Measurements from ENCODE around the gene IFIT5. TPM values are rescaled to one million over a fixed set of nuclear protein-coding genes. Genes with fewer than 3 reads are reported as not detected.
"Not testable (repeated sequence)": the region's sequence is repeated elsewhere in the genome, so short reads cannot be mapped to it uniquely, and the experiment has no call there.

IFIT5 gene
- total RNA-seq, 2 experiments from 2014 or later = 10.1 to 10.9 TPM

DNA sequence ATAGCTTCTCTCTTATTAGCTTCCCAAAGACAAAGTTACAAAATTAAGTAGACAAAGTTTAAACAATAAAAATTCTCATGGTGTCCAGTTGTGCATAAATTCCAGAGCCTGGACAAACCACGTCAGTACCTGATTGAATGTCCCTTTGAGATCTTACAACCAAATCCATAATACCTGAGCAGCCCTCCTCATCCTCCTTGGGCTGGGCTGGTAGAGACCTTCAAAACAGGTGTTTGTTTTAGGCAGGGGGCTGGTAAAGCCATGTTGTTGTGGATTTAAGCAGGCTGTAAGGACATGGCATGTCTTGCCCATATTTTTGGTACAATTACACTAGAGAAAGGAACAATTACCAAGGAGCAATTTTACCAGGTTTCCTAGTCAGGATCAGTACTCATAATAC, 2.1 kb downstream of the IFIT5 start:
- no peaks in the 10 kb centered on the region for H3K27me3 Mint-ChIP-seq
- peaks cover 23% of the 10 kb centered on the region for H3K36me3 Mint-ChIP-seq
- intact Hi-C loops (cut with micrococcal nuclease) = loop anchor here (10.0 kb wide), 1 partner anchor 422 kb away; the partner anchor contains the start of gene FAS
- no peak for DNase-seq
- peaks cover 47% of the 10 kb centered on the region for H3K4me1 Mint-ChIP-seq (ENCODE audit: low read depth)
- CTCF ChIA-PET = interaction anchor here (0.6 kb wide), 1 partner anchor 440 kb away, joined by 3 read pairs; no protein-coding TSS in a partner anchor
- peak overlapping the region; percentile 72 for H3K27ac Mint-ChIP-seq
- peaks cover 9% of the 10 kb centered on the region for H3K9me3 Mint-ChIP-seq
- H3K4me3 Mint-ChIP-seq = peak overlapping the region; percentile 78
- POLR2A ChIA-PET = no interaction called here

DNA sequence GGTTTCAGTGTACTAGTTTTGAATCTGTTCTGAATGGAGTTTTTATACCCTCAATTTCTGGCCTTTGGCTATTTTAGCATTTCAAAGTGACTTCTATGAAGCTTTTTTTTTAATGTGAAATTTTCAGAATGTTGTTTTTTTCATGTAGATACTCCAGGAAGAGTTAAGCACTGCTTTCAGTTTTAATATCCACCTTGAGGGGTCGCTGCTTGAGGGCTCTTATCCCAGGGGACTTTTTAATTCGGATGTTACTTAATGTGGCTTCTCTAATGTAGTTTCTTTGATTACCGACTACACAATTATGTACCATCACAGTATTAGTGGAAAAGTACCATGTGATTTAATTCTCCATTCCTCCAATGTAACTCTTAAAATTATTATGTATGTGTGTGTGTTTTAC, 5.2 kb downstream of the IFIT5 start:
- peaks cover 16% of the 10 kb centered on the region for H3K36me3 Mint-ChIP-seq
- no peak overlapping the region for H3K4me3 Mint-ChIP-seq
- intact Hi-C loops (cut with micrococcal nuclease) = loop anchor here (10.0 kb wide), 1 partner anchor 425 kb away; the partner anchor contains the start of gene FAS

DNA sequence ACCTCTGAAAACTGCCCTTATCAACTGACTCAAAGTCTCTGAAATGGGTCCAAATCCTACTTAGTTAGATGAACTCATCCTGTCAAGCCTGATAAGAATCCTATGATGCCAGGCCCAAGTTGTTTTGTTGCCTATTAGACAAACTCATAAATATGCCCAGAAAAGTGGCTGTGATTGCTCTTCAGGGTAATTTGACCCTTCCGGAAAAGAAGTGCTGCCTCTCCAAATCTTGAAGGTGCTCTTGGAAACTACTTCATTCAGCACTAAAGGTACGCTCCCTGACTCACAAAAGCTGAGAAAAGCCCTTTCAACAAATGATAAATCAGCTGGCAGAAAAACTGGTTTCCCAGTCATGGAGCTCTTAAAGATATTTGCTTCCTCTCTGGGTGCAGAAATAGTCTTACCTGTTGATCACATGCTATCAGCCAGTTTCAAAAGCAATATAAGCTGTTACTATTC, 6.7 kb downstream of the IFIT5 start:
- ChIA-PET CTCF (interaction anchor here (1.2 to 2.7 kb wide), 2 partner anchors 159 to 169 kb away, joined by 3 to 7 read pairs; partner anchors contain the start of gene LIPA), POLR2A (no interaction called here)
- intact Hi-C loops (cut with micrococcal nuclease) = no loop called here
- H3K4me1 Mint-ChIP-seq (ENCODE audit: low read depth) = peaks cover 28% of the 10 kb centered on the region
- no peak overlapping the region for H3K4me3 Mint-ChIP-seq
- H3K36me3 Mint-ChIP-seq = peaks cover 13% of the 10 kb centered on the region
- DNase-seq = no peak
- no peaks in the 10 kb centered on the region for H3K27me3 Mint-ChIP-seq
- H3K9me3 Mint-ChIP-seq = no peaks in the 10 kb centered on the region
- no peak overlapping the region for H3K27ac Mint-ChIP-seq

More for the DNA sequence above, 5.2 kb downstream of the IFIT5 start:
- no peak for DNase-seq
- Mint-ChIP-seq H3K27ac (no peak overlapping the region), H3K4me1 (ENCODE audit: low read depth) (peaks cover 35% of the 10 kb centered on the region), H3K27me3 (no peaks in the 10 kb centered on the region), H3K9me3 (no peaks in the 10 kb centered on the region)
- ChIA-PET POLR2A (no interaction called here), CTCF (interaction anchor here (0.8 to 2.7 kb wide), 4 partner anchors 143 to 282 kb away, joined by 3 to 7 read pairs (median 5); partner anchors contain the start of genes KIF20B and LIPA)

DNA sequence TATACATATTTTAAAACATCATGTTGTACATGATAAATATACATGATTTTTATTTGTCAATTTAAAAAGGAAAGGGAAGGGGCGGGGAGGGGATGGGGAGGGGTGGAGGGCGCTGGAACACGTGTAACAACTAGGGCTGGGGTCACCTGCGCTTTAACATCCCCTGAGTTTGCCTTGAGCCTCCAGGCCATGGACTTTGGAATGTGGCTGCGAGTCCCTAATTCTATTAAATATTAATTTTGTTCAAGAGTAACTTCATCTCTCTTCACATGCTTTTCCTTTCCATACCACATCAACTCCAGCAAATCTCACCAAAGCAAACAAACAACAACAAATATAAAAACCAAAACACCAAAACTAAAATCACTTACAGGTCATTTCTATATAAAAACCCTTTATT, 10.6 kb downstream of the IFIT5 start:
- Mint-ChIP-seq H3K27ac (no peak overlapping the region), H3K36me3 (peaks cover 6% of the 10 kb centered on the region), H3K4me1 (ENCODE audit: low read depth) (peaks cover 3% of the 10 kb centered on the region), H3K27me3 (peaks cover under 1% of the 10 kb centered on the region), H3K4me3 (no peak overlapping the region), H3K9me3 (no peaks in the 10 kb centered on the region)
- POLR2A ChIA-PET = no interaction called here
- no peak for DNase-seq
- intact Hi-C loops (cut with micrococcal nuclease) = no loop called here
- CTCF ChIA-PET = interaction anchor here (1.2 kb wide), 1 partner anchor 140 kb away, joined by 4 read pairs; no protein-coding TSS in a partner anchor

DNA sequence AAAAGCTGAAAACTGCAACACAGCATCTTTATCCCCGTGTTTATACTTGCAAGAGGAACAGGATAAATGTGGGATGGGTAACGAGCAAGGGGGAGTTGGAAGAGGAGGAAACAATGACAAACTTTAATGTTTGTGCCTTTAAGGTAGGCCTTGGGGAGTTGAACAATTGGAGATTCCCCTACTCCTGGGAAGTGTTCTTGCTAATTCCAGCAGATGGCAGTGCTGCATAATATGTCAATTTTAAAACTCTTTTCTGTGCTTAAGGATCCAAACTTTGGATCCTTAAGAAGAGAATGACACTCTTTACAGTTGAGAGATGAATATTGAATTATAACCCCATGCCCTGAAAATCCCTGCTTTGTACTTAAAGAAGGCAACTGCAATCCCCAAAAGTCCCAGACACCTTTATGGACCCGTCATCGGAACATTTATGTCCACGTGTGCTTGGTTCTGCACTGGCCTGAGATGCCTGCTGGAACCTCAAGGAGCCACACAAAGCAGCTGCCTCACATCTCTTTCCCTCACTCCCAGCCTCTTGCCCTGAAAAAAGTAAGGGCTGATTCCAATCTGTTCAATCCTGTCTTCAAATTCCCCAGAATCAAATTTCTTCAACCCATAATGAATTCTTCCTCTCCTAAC, 12.0 kb downstream of the IFIT5 start:
- intact Hi-C loops (cut with micrococcal nuclease) = loop anchor here (1.0 kb wide), 1 partner anchor 138 kb away; no protein-coding TSS in a partner anchor
- H3K4me3 Mint-ChIP-seq = no peak overlapping the region
- ChIA-PET POLR2A (no interaction called here), CTCF (interaction anchor here (0.7 to 1.4 kb wide), 4 partner anchors 12 to 149 kb away, joined by 3 to 7 read pairs (median 4); partner anchors contain the start of gene IFIT5)
- H3K9me3 Mint-ChIP-seq = no peaks in the 10 kb centered on the region
- H3K27ac Mint-ChIP-seq = no peak overlapping the region
- no peak for DNase-seq
- H3K4me1 Mint-ChIP-seq (ENCODE audit: low read depth) = no peaks in the 10 kb centered on the region
- H3K36me3 Mint-ChIP-seq = no peaks in the 10 kb centered on the region
- peaks cover 1% of the 10 kb centered on the region for H3K27me3 Mint-ChIP-seq

DNA sequence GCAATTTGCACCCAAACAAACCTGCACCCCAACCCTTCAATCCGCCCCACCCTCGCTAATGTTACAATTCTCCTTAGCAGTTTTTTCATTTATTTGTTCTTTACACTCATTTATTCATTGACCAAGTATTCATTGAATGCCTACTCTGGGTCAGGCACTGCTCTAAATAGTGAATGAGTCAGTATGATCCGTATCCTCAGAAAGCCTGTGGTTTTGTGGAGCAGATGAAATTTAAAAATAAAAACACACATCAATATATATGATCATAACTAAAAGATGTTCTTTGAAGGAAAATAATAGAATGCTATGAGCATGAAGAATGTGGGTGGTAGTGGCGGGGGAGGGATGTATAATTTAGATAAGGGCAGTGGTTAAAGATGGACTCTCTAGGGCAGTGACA, 13.3 kb downstream of the IFIT5 start:
- Mint-ChIP-seq H3K27me3 (peaks cover 1% of the 10 kb centered on the region), H3K27ac (no peak overlapping the region), H3K36me3 (no peaks in the 10 kb centered on the region), H3K4me1 (ENCODE audit: low read depth) (no peaks in the 10 kb centered on the region), H3K9me3 (no peaks in the 10 kb centered on the region), H3K4me3 (no peak overlapping the region)
- DNase-seq = no peak
- ChIA-PET POLR2A (no interaction called here), CTCF (interaction anchor here (1.4 kb wide), 1 partner anchor 135 kb away, joined by 7 read pairs; no protein-coding TSS in a partner anchor)
- intact Hi-C loops (cut with micrococcal nuclease) = no loop called here

DNA sequence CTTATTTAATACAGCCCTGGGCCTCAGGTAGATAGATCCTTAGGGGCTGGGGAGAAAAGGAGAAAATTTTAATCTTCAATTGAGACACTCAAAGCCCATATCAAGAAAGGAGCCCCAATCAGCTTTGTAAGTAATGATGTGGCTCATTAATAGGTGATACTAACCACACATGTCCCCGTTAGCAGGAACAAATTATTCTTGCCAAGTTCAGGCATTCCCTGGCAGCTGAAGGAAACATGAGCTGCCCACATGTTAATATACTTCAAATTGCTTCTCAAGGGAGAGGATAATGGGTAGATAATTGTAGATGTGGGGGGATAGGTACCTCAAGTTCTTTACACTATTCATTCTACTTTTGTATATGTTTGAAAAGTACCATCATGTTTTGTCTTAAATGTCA, 14.5 kb downstream of the IFIT5 start:
- H3K9me3 Mint-ChIP-seq = no peaks in the 10 kb centered on the region
- no peak overlapping the region for H3K27ac Mint-ChIP-seq
- H3K4me1 Mint-ChIP-seq (ENCODE audit: low read depth) = no peaks in the 10 kb centered on the region
- POLR2A ChIA-PET = no interaction called here
- DNase-seq = no peak
- H3K36me3 Mint-ChIP-seq = no peaks in the 10 kb centered on the region
- H3K4me3 Mint-ChIP-seq = no peak overlapping the region
- CTCF ChIA-PET = interaction anchor here (1.0 to 1.4 kb wide), 2 partner anchors 13 to 134 kb away, joined by 3 to 4 read pairs; no protein-coding TSS in a partner anchor
- intact Hi-C loops (cut with micrococcal nuclease) = no loop called here
- peaks cover 3% of the 10 kb centered on the region for H3K27me3 Mint-ChIP-seq

DNA sequence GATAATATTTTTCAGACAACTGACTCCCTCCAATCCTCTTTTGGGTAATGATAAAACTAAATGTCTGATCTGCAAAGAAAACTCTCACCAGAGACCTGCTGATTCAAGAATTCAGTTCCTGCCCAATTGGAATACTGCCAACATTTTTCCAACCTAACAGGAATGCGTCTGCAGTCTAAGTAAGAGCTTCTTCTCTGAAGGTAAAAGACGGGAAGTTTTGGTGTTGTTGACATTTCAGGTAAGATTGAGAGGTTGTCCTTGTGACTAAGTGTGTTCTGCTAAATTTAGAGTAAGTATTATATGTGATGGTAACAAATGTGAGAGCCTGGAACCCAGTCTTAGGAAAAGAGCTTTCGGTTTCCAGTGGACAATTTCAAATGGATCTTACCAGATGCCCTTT, 17.6 kb downstream of the IFIT5 start:
- intact Hi-C loops (cut with micrococcal nuclease) = no loop called here
- H3K4me3 Mint-ChIP-seq = no peak overlapping the region

DNA sequence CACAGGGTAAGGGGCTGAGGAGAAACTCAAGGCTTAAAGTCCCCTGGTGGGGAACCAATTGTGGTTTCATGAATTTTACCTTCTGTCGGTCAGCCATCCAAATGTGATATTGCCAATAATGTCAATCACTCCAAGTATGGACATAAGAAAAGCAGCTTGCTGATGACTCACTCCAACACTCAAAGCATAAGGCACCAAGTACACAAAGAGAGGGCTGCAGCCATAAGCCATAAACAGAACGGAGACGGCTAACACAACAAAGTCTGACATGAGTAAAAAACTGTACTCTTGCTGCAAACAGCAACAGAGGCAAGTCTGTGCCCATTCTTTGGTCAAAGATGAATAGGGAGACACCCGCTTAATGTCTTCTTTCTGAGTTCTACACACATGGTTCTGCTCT, 24.2 kb downstream of the IFIT5 start:
- CTCF ChIA-PET = no interaction called here
- H3K27ac Mint-ChIP-seq = no peak overlapping the region
- intact Hi-C loops (cut with micrococcal nuclease) = no loop called here

More for the DNA sequence above, 17.6 kb downstream of the IFIT5 start:
- Mint-ChIP-seq H3K9me3 (no peaks in the 10 kb centered on the region), H3K27ac (no peak overlapping the region), H3K36me3 (no peaks in the 10 kb centered on the region), H3K27me3 (peaks cover 11% of the 10 kb centered on the region), H3K4me1 (ENCODE audit: low read depth) (no peaks in the 10 kb centered on the region)
- ChIA-PET CTCF (no interaction called here), POLR2A (no interaction called here)
- no peak for DNase-seq

DNA sequence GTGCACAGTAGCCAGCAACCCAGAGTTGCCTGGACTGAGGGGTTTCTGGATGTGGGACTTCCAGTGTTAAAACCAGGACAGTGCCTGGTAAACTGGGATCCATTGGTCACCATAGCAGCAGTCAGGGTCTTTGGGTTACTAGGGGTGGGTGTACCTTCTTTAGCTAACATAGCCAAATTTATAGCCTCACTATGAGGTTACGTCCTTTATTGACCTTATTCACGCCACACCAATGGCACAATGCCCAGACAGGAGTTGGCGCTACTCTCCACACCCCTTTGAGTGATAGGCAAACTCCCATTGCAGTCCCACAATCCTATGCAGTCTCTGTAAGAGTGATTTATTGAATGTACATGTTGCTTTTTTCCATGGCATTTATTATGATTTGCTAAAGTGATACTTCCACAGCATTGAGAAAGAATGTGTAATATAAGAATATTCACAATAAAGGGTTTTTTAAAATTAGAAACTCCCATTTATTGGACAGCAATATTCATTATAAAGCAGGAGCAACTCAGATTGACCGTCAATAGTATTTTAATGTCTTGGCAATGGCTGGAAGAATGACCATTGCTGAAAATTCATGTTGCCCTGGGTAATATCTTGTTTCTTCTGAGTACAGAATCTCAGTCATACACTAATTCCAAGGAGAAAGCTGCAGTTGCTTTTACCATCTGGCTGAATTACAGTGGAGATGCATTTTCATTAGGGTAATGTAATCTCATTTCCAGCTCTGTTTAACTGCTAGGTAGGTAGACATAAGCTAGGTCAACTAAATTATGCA, 26.1 kb downstream of the IFIT5 start:
- no peaks in the 10 kb centered on the region for H3K4me1 Mint-ChIP-seq (ENCODE audit: low read depth)
- H3K27ac Mint-ChIP-seq = no peak overlapping the region
- no peak for DNase-seq
- H3K9me3 Mint-ChIP-seq = no peaks in the 10 kb centered on the region
- peaks cover 11% of the 10 kb centered on the region for H3K27me3 Mint-ChIP-seq
- intact Hi-C loops (cut with micrococcal nuclease) = no loop called here
- POLR2A ChIA-PET = no interaction called here
- no peaks in the 10 kb centered on the region for H3K36me3 Mint-ChIP-seq
- H3K4me3 Mint-ChIP-seq = no peak overlapping the region
- CTCF ChIA-PET = interaction anchor here (1.8 kb wide), 1 partner anchor 223 kb away, joined by 3 read pairs; no protein-coding TSS in a partner anchor

More for the DNA sequence above, 24.2 kb downstream of the IFIT5 start:
- POLR2A ChIA-PET = no interaction called here
- H3K9me3 Mint-ChIP-seq = no peaks in the 10 kb centered on the region
- no peak for DNase-seq
- H3K36me3 Mint-ChIP-seq = no peaks in the 10 kb centered on the region
- no peaks in the 10 kb centered on the region for H3K4me1 Mint-ChIP-seq (ENCODE audit: low read depth)
- peaks cover 15% of the 10 kb centered on the region for H3K27me3 Mint-ChIP-seq
- no peak overlapping the region for H3K4me3 Mint-ChIP-seq

DNA sequence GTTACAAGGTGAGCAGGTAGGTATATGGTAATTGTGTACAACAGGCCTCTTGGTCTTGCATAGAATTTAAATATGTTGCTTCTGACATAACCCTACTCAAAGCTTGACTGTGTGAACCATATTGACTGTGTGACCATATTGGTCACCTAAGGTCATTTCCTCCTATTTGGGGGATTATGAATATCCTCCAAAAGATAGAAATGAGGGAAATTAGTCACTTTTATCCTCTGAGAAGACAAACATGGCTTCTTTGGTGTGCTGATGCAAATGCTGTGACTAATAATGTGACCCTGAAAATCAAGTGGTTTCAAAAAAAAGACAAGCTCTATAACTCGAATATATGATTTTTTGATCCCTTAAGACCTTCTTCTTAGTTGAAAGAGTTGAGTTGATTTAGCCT, 27.9 kb downstream of the IFIT5 start:
- intact Hi-C loops (cut with micrococcal nuclease) = no loop called here
- Mint-ChIP-seq H3K9me3 (peaks cover 4% of the 10 kb centered on the region), H3K4me3 (no peak overlapping the region), H3K36me3 (no peaks in the 10 kb centered on the region), H3K27ac (no peak overlapping the region), H3K27me3 (peaks cover 8% of the 10 kb centered on the region), H3K4me1 (ENCODE audit: low read depth) (no peaks in the 10 kb centered on the region)
- ChIA-PET POLR2A (no interaction called here), CTCF (interaction anchor here (0.8 kb wide), 1 partner anchor 13 kb away, joined by 3 read pairs; no protein-coding TSS in a partner anchor)
- no peak for DNase-seq

DNA sequence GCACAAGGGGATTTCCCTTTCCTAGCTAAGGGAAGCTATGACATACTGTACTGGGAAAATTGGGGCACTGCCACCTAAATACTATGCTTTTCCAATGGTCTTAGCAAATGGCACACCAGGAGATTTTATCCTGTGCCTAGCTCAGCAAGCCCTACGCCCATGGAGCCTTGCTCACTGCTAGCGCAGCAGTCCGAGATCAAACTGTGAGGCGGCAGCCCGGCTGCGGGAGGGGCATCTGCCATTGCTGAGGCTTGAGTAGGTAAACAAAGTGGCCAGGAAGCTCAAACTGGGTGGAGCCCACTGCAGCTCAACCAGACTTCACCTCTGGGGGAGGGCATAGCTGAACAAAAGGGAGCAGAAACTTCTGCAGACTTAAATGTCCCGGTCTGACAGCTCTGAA, 30.5 kb downstream of the IFIT5 start:
- CTCF ChIA-PET; POLR2A ChIA-PET; H3K9me3 Mint-ChIP-seq; H3K27me3 Mint-ChIP-seq; H3K36me3 Mint-ChIP-seq; H3K4me1 Mint-ChIP-seq (ENCODE audit: low read depth); DNase-seq; H3K27ac Mint-ChIP-seq; H3K4me3 Mint-ChIP-seq; intact Hi-C loops (cut with micrococcal nuclease): not testable (repeated sequence)

All from activated CD4-positive, alpha-beta memory T cell treated with anti-CD3 and anti-CD28 coated beads for 36 hours (primary cell).